LNCaP clone FGC (cell line): ENCODE measurements around the gene SLC39A5.
A peak's percentile ranks its signal among the peaks of the same experiment; 100 is the strongest.

ENCODE experiments used
- DNase-seq: peaks from one replicate; pipeline ENCODE4 v3.0.0-alpha.2; 2011; ENCODE audit warnings: low read depth
- H3K4me3 ChIP-seq: 2 replicates; pipeline ENCODE4 v1.5.1; 2011; ENCODE audit warnings: mild to moderate bottlenecking, low read depth, low read length, control low read depth
- TF ChIP-seq, protein P1 (sequence below): IDR thresholded peaks from 2 replicates; pipeline ENCODE4 v1.5.1; 2012; ENCODE audit warnings: mild to moderate bottlenecking; ENCODE audit not compliant: control insufficient read depth, insufficient read depth; ENCODE audit errors: extremely low read depth

SLC39A5 gene

DNA sequence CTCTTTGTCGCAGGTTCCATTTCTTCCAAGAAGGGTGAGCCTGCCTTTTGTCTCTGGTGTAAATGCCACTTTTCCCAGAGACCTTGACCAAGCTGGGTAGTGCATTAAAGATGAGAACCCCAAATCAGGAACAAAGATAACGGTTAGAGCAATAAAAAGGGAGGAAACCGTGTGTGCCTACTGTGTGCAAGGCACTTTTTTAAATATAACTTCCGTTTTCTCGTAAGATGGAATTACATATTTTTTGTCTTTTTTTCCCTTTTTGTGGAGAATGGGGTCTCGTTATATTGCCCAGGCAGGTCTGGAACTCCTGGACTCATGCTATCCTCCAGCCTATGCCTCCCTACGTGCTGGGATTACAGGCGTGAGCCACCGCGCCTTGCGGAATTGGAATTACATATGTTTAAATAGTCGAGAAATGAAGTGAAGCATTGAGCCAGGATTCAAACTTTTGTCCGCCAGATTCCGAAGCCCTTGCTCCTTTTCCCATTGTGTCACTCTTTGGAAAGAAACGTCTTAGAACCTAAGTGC, 6.2 kb upstream of the SLC39A5 start:
- peak overlapping the region; percentile 75 for H3K4me3 ChIP-seq
- no peak for DNase-seq
- TF ChIP-seq, protein P1, sequence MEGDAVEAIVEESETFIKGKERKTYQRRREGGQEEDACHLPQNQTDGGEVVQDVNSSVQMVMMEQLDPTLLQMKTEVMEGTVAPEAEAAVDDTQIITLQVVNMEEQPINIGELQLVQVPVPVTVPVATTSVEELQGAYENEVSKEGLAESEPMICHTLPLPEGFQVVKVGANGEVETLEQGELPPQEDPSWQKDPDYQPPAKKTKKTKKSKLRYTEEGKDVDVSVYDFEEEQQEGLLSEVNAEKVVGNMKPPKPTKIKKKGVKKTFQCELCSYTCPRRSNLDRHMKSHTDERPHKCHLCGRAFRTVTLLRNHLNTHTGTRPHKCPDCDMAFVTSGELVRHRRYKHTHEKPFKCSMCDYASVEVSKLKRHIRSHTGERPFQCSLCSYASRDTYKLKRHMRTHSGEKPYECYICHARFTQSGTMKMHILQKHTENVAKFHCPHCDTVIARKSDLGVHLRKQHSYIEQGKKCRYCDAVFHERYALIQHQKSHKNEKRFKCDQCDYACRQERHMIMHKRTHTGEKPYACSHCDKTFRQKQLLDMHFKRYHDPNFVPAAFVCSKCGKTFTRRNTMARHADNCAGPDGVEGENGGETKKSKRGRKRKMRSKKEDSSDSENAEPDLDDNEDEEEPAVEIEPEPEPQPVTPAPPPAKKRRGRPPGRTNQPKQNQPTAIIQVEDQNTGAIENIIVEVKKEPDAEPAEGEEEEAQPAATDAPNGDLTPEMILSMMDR = no peak

DNA sequence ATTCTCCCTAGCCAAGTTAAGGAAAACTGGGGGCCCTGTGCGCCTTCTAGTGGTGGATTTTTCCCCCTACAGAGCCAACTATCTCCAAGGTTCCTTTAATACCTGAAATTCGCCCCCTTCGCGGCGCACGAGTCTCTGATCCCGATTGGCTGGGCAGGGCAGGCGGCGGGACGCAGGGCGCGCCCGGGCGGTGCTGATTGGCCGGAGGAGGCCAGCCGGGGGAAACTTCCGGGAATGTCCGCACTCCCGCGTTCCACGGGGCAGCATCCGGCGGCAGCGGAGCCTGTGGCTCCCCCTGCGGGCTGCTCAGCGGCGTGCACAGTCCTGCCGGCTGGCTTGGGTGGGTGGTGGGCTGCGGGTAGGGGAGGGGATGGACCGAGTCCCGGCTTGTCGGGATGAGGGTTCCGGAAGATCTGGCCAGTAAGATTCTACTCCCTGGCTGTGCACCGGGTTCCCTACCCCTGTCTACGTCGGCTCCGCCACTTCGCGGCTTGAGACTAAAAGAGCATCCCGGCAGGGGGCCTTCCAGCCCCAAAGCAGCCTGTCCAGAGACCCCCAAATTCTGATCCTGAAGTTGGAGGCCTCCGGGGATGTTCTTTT, 5.6 kb upstream of the SLC39A5 start, which contains the start of gene NABP2:
TSS of gene NABP2 (plus strand) at position 241 of the 600 bp plus-strand sequence. CDS start 515 bp downstream, outside the sequence.
- peak; percentile 92 for DNase-seq
- TF ChIP-seq, protein P1 = peak; percentile 79
- peak within 1 kb of the TSS; percentile 75 for H3K4me3 ChIP-seq

DNA sequence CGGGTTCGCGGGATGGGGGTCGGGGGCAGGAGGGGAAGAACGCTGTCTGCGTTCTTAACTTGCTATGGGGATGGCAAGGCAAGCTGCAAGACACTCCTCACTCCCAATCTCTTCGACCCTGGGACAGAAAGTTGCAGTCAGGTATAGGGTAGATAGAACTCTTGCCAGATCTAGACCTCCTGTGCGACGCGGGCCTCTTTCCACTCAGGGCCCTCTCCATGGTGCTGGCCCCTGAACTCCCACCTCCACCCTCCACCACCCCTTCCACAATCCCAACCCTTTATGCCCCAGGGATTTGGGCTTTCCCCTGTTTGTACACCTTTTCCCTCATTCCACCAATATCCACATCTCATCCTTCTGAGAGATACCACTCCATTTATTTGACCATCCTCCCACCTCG, 4.9 kb upstream of the SLC39A5 start:
- no peak for DNase-seq
- H3K4me3 ChIP-seq = peak overlapping the region; percentile 75
- TF ChIP-seq, protein P1 = no peak

DNA sequence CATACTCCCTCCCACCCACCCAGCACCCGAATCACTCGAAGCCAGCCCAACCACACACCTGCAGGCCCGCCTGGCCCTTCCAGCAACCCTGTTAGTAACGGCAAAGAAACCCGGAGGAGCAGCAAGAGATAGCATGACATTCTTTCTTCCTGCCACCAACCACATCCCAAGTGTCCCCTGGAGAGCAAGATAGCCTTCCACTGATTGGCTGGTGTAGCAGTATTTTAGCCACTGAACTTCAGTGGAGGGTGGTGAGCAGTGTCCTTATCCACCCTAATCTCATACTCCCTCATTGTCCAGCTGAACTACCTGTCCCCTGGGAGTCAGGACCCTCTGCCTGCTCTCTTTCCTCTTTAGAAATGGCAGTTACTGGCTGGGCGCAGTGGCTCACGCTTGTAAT, 769 bp upstream of the SLC39A5 start:
- H3K4me3 ChIP-seq = no peak overlapping the region
- DNase-seq = no peak
- TF ChIP-seq, protein P1 = no peak

DNA sequence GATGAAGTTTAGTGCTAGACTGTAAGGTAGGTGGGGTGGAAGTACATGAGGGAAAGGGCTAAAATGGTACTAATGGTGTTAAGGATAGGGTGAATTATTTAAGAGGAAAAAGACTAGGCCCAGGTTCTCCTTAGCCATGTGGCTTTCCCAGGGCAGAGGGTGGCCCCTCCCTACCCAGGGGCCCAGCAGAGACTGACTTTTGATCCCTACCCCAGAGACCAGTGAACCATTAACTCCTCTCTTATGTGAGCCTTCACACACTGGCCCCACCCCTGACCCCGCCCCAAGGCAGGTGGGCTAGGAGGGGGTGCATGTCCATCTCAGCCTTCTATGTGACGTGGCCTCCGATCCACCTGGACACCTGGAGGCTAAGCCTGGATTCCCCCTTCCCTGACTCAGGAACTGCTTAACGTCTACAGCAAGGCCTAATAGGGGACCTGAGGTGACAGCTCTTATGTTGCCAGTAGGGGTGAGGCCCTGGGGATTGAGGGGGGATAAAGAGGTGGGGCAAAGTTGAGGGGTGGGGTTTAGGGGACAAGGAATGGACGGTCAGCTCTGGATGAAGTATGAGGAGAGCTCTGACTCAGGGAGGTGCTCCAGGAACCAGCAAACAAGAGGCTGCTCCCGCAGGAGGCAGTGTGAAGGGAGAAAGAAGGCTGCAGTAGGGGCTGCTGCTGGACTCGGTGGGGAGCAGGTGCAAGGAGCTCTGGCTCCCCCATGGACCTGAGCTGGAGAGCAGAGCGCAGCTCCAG, 757 bp downstream of the SLC39A5 start:
- TF ChIP-seq, protein P1 = no peak
- no peak for DNase-seq
- no peak overlapping the region for H3K4me3 ChIP-seq

DNA sequence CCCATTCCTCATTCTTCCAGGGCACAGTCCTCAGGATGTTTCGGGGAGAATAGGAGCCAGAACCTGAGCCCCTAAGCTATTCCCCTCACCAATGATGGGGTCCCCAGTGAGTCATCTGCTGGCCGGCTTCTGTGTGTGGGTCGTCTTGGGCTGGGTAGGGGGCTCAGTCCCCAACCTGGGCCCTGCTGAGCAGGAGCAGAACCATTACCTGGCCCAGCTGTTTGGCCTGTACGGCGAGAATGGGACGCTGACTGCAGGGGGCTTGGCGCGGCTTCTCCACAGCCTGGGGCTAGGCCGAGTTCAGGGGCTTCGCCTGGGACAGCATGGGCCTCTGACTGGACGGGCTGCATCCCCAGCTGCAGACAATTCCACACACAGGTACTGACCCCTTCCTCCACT, 1.3 kb downstream of the SLC39A5 start:
- no peak for DNase-seq
- H3K4me3 ChIP-seq = no peak overlapping the region
- TF ChIP-seq, protein P1 = no peak
